GM23338 (cell line): ENCODE data around the gene BCKDK. TPM values are rescaled to one million over a fixed set of nuclear protein-coding genes. Genes with fewer than 3 reads are reported as not detected.

ENCODE experiments used
- ATAC-seq: fragments of 200-7000 bp; cut with Tn5 transposase; 3 replicates; pipeline ENCODE4 v1.9.1; 2020
- DNase-seq: peaks from one replicate; pipeline ENCODE4 v3.0.0-alpha.2; 2015; ENCODE audit warnings: low spot score
- H2AFZ ChIP-seq: fragments of 200-600 bp; sonication (generic); 2 replicates; pipeline ENCODE4 v1.8.0; 2016; ENCODE audit warnings: antibody characterized with exemption, mild to moderate bottlenecking, moderate library complexity
- H3F3A ChIP-seq: fragments of 200-600 bp; sonication (generic); replicated peaks from 2 replicates; pipeline ENCODE4 v1.8.0; 2017; ENCODE audit warnings: antibody characterized with exemption, mixed run types, low read depth
- H3K27ac ChIP-seq: fragments of 200-600 bp; sonication (generic); 2 replicates; pipeline ENCODE4 v1.6.1; 2016; ENCODE audit warnings: low read depth
- H3K27me3 ChIP-seq: fragments of 200-600 bp; sonication (generic); 2 replicates; pipeline ENCODE4 v1.8.0; 2016; ENCODE audit warnings: mild to moderate bottlenecking, mixed run types, moderate library complexity; ENCODE audit not compliant: insufficient read depth
- H3K36me3 ChIP-seq: fragments of 200-600 bp; sonication (generic); 2 replicates; pipeline ENCODE4 v1.8.0; 2016; ENCODE audit warnings: mild to moderate bottlenecking; ENCODE audit not compliant: insufficient read depth
- H3K4me1 ChIP-seq: fragments of 200-600 bp; sonication (generic); 2 replicates; pipeline ENCODE4 v1.8.0; 2016; ENCODE audit warnings: mild to moderate bottlenecking, moderate library complexity; ENCODE audit not compliant: insufficient read depth
- H3K4me2 ChIP-seq: fragments of 200-600 bp; sonication (generic); 2 replicates; pipeline ENCODE4 v1.7.1; 2017; ENCODE audit warnings: mixed run types
- H3K4me3 ChIP-seq: fragments of 200-600 bp; sonication (generic); 2 replicates; pipeline ENCODE4 v1.6.1; 2016; ENCODE audit warnings: mixed run types
- H3K79me2 ChIP-seq: fragments of 200-600 bp; sonication (generic); replicated peaks from 2 replicates; pipeline ENCODE4 v1.8.0; 2017; ENCODE audit warnings: mild to moderate bottlenecking; ENCODE audit not compliant: insufficient read depth
- H3K9me2 ChIP-seq: fragments of 200-600 bp; sonication (generic); 2 replicates; pipeline ENCODE4 v1.8.0; 2017; ENCODE audit not compliant: insufficient read depth
- H4K20me1 ChIP-seq: fragments of 200-600 bp; sonication (generic); replicated peaks from 2 replicates; pipeline ENCODE4 v1.8.0; 2017; ENCODE audit warnings: mild to moderate bottlenecking; ENCODE audit not compliant: insufficient read depth
- H3K27ac Mint-ChIP-seq: 2 replicates; pipeline ENCODE4 v1.8.0; 2020; ENCODE audit warnings: inconsistent platforms, mild to moderate bottlenecking, moderate library complexity, mixed read lengths
- H3K27me3 Mint-ChIP-seq: 3 replicates; pipeline ENCODE4 v1.8.0; 2022; ENCODE audit warnings: low read depth, mild to moderate bottlenecking, moderate library complexity, mixed read lengths, inconsistent platforms; ENCODE audit not compliant: insufficient read depth, poor library complexity
- H3K36me3 Mint-ChIP-seq: 3 replicates; pipeline ENCODE4 v1.8.0; 2021; ENCODE audit warnings: low read depth, mild to moderate bottlenecking, inconsistent platforms, moderate library complexity, mixed read lengths
- H3K4me1 Mint-ChIP-seq: 3 replicates; pipeline ENCODE4 v1.8.0; 2020; ENCODE audit warnings: mild to moderate bottlenecking, inconsistent platforms, mixed read lengths
- H3K4me3 Mint-ChIP-seq: 3 replicates; pipeline ENCODE4 v1.8.0; 2021; ENCODE audit warnings: moderate library complexity, mild to moderate bottlenecking, inconsistent platforms, mixed read lengths
- H3K9me3 Mint-ChIP-seq: 3 replicates; pipeline ENCODE4 v1.8.0; 2020; ENCODE audit warnings: moderate library complexity, mild to moderate bottlenecking, inconsistent platforms, mixed read lengths
- CTCF ChIP-seq, 2 experiments: fragments of 200-600 bp in 1 of 2; sonication (generic) in 1 of 2; conservative IDR thresholded peaks; 2 replicates each; pipeline versions ENCODE4 v1.5.1 to v1.6.1; 2016 to 2017; ENCODE audit warnings: antibody characterized with exemption in 2 of 2, low read depth in 2 of 2, mild to moderate bottlenecking in 2 of 2, moderate library complexity in 1 of 2
- EZH2 ChIP-seq: fragments of 200-600 bp; sonication (generic); IDR thresholded peaks from one replicate; pipeline ENCODE4 v1.8.0; 2017; ENCODE audit warnings: antibody characterized with exemption, mild to moderate bottlenecking, low read depth; ENCODE audit not compliant: unreplicated experiment
- EZH2phosphoT487 ChIP-seq: fragments of 200-600 bp; sonication (generic); IDR thresholded peaks from one replicate; pipeline ENCODE4 v1.8.1; 2018; ENCODE audit warnings: antibody characterized with exemption; ENCODE audit not compliant: unreplicated experiment
- JUNB ChIP-seq: IDR thresholded peaks from one replicate; pipeline ENCODE4 v1.6.1; 2016; ENCODE audit warnings: antibody characterized with exemption; ENCODE audit not compliant: unreplicated experiment
- NANOG ChIP-seq: IDR thresholded peaks from 2 replicates; pipeline ENCODE4 v1.6.1; 2016; ENCODE audit warnings: antibody characterized with exemption, borderline replicate concordance
- POLR2AphosphoS5 ChIP-seq: IDR thresholded peaks from 2 replicates; pipeline ENCODE4 v1.6.1; 2016; ENCODE audit warnings: antibody characterized with exemption, low read depth
- REST ChIP-seq: IDR thresholded peaks from one replicate; pipeline ENCODE4 v1.6.1; 2018; ENCODE audit warnings: antibody characterized with exemption; ENCODE audit not compliant: unreplicated experiment
- STAT1 ChIP-seq: IDR thresholded peaks from one replicate; pipeline ENCODE4 v1.6.1; 2016; ENCODE audit warnings: antibody characterized with exemption; ENCODE audit not compliant: unreplicated experiment
- ZNF114 ChIP-seq: fragments of 250-450 bp; sonication (Bioruptor Pico); IDR thresholded peaks from 2 replicates; pipeline ENCODE4 v1.5.0; 2020; ENCODE audit warnings: mild to moderate bottlenecking, moderate library complexity
- polyA plus RNA-seq: library from polyadenylated mRNA; unstranded; fragments of >200 nt; fragmentation: Nextera tagmentation; extraction: Ambion mirVana; gene quantifications from 2 replicates; pipeline ENCODE4 v1.2.1, GENCODE V29; 2016
- total RNA-seq: library from RNA; depleted of rRNA; stranded (reverse); fragments of >200 nt; shearing (Covaris generic); gene quantifications from 2 replicates; pipeline ENCODE4 v1.2.3, GENCODE V29; 2014

Gene BCKDK
- total and polyA plus RNA-seq, 2 experiments from 2014 or later = 36.1 to 58.9 TPM

GRCh38 chr16:31087481-31087880 lies 20.7 kb upstream of the BCKDK start:
- Histone ChIP-seq H3K4me1 (no peaks in the 10 kb centered on the region), H3K9me2 (no peaks in the 10 kb centered on the region), H2AFZ (no peak overlapping the region), H4K20me1 (no peaks in the 10 kb centered on the region; the same call in 1 of the 2 replicates), H3K27ac (no peak overlapping the region), H3F3A (no peaks in the 10 kb centered on the region), H3K4me2 (no peak overlapping the region), H3K36me3 (no peaks in the 10 kb centered on the region), H3K4me3 (no peak overlapping the region), H3K79me2 (peaks cover 5% of the 10 kb centered on the region), H3K27me3 (no peaks in the 10 kb centered on the region)
- TF ChIP-seq REST = no peak
- no peak for TF ChIP-seq CTCF (conservative IDR thresholded peaks at IDR 0.05; ENCODE audit: low read depth in 2 of 2)
- no peak for TF ChIP-seq POLR2AphosphoS5
- TF ChIP-seq EZH2 = no peak
- TF ChIP-seq EZH2phosphoT487 = no peak
- TF ChIP-seq JUNB = no peak
- TF ChIP-seq NANOG = no peak
- no peak for TF ChIP-seq ZNF114 (CRISPR knock-in tag)
- no peak for TF ChIP-seq STAT1
- DNase-seq = no peak
- no peak overlapping the region for H3K4me3 Mint-ChIP-seq
- H3K9me3 Mint-ChIP-seq = no peaks in the 10 kb centered on the region
- H3K27me3 Mint-ChIP-seq = peaks cover 15% of the 10 kb centered on the region
- no peak overlapping the region for H3K27ac Mint-ChIP-seq
- peaks cover 26% of the 10 kb centered on the region for H3K36me3 Mint-ChIP-seq
- peaks cover 5% of the 10 kb centered on the region; the same call in 1 of the 3 replicates for H3K4me1 Mint-ChIP-seq
- ATAC-seq = no peak

- DNase-seq (no peak), ATAC-seq (no peak)
- Histone ChIP-seq H3K79me2 (peaks cover 9% of the 10 kb centered on the region), H3K27me3 (no peaks in the 10 kb centered on the region), H3K9me2 (no peaks in the 10 kb centered on the region), H3K4me2 (no peak overlapping the region), H2AFZ (no peak overlapping the region), H3K36me3 (no peaks in the 10 kb centered on the region), H3K4me3 (no peak overlapping the region), H3K27ac (no peak overlapping the region), H3K4me1 (0 out of 2 replicates have a peak, but pooled peaks cover 3% of the 10 kb centered on the region), H4K20me1 (no peaks in the 10 kb centered on the region; the same call in 1 of the 2 replicates), H3F3A (no peaks in the 10 kb centered on the region)
- TF ChIP-seq ZNF114 (CRISPR knock-in tag) (no peak), POLR2AphosphoS5 (no peak)
- Mint-ChIP-seq H3K27ac (no peak overlapping the region), H3K9me3 (no peaks in the 10 kb centered on the region), H3K4me3 (no peak overlapping the region), H3K36me3 (peaks cover 27% of the 10 kb centered on the region), H3K4me1 (peaks cover 5% of the 10 kb centered on the region; the same call in 1 of the 3 replicates), H3K27me3 (peaks cover 15% of the 10 kb centered on the region)
Observed at GRCh38 chr16:31087971-31088370, 20.2 kb upstream of the BCKDK start.
